Ectodermal cell (in vitro differentiated cells): ENCODE measurements around the gene LMBR1.

Experiments used
- H3K27ac ChIP-seq: 2 replicates; pipeline ENCODE4 v1.7.0; 2013; ENCODE audit warnings: mild to moderate bottlenecking, low read depth, low read length; ENCODE audit not compliant: insufficient read depth, poor library complexity, severe bottlenecking
- H3K27me3 ChIP-seq: 2 replicates; pipeline ENCODE4 v1.7.0; 2013; ENCODE audit warnings: mild to moderate bottlenecking, low read length; ENCODE audit not compliant: insufficient read depth, control insufficient read depth, poor library complexity, severe bottlenecking
- H3K36me3 ChIP-seq: one replicate; pipeline ENCODE4 v1.7.0; 2013; ENCODE audit warnings: low read length; ENCODE audit not compliant: control insufficient read depth, insufficient read depth
- H3K4me1 ChIP-seq: one replicate; pipeline ENCODE4 v1.7.0; 2013; ENCODE audit warnings: low read length; ENCODE audit not compliant: control insufficient read depth, insufficient read depth
- H3K4me3 ChIP-seq: 2 replicates; pipeline ENCODE4 v1.7.0; 2013; ENCODE audit warnings: low read depth, low read length, control low read depth; ENCODE audit not compliant: insufficient read depth
- H3K9me3 ChIP-seq: 2 replicates; pipeline ENCODE4 v1.7.0; 2013; ENCODE audit warnings: mild to moderate bottlenecking, low read length, moderate library complexity; ENCODE audit not compliant: control insufficient read depth
- WGBS, 2 experiments: methylation state at CpG; one replicate each; pipeline ENCODE4 v1.1.7; 2013; ENCODE audit warnings: missing lambda C conversion rate in 2 of 2; 5-methylcytosine and 5-hydroxymethylcytosine counted together

LMBR1 gene

GRCh38 chr7:156747718-156748117 lies 145.3 kb downstream of the LMBR1 start:
- Histone ChIP-seq H3K27ac (no peak overlapping the region), H3K4me1 (peaks cover 16% of the 10 kb centered on the region), H3K36me3 (no peaks in the 10 kb centered on the region), H3K27me3 (no peaks in the 10 kb centered on the region), H3K4me3 (no peak overlapping the region), H3K9me3 (no peaks in the 10 kb centered on the region)
- 83% methylated on average over 1 of the region's 1 CpG; no CpG with 5 or more reads in 1 of the 2 experiments for WGBS, 2 experiments

GRCh38 chr7:156746891-156747290 lies 146.1 kb downstream of the LMBR1 start:
- no peaks in the 10 kb centered on the region for H3K36me3 ChIP-seq
- H3K27ac ChIP-seq, result no peak overlapping the region
- peaks cover 8% of the 10 kb centered on the region for H3K4me1 ChIP-seq
- H3K27me3 ChIP-seq, result no peaks in the 10 kb centered on the region
- WGBS, 2 experiments, result 80 to 92% methylated on average over 1 of the region's 1 CpG
- H3K4me3 ChIP-seq, result no peak overlapping the region
- H3K9me3 ChIP-seq, result no peaks in the 10 kb centered on the region

DNA sequence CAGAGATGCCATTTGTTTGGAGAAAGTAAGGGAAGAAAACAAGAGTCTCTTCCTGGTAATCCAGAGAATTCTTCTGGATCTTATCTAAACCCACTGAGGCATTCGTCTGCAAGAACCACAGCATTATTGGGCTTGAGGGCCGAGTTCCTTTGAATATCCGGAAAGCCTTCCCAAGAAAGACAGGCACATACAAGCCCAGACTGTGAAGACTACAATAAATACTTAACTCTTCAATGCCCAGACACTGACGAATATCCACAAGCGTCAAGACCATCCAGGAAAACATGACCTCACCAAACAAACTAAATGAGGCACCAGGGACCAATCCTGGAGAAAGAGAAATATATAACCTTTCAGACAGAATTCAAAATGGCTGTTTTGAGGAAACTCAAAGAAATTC lies 153.4 kb downstream of the LMBR1 start:
- WGBS, 2 experiments, result 89 to 90% methylated on average over 5 of the region's 5 CpGs
- no peaks in the 10 kb centered on the region for H3K36me3 ChIP-seq
- no peaks in the 10 kb centered on the region for H3K9me3 ChIP-seq
- H3K4me3 ChIP-seq, result no peak overlapping the region
- no peak overlapping the region for H3K27ac ChIP-seq
- H3K4me1 ChIP-seq, result no peaks in the 10 kb centered on the region
- no peaks in the 10 kb centered on the region for H3K27me3 ChIP-seq

GRCh38 chr7:156735851-156736250 lies 157.1 kb downstream of the LMBR1 start:
- H3K27me3 ChIP-seq, result no peaks in the 10 kb centered on the region
- no peak overlapping the region for H3K27ac ChIP-seq
- no peaks in the 10 kb centered on the region for H3K4me1 ChIP-seq
- no peaks in the 10 kb centered on the region for H3K36me3 ChIP-seq
- 95 to 98% methylated on average over 7 of the region's 7 CpGs for WGBS, 2 experiments
- no peak overlapping the region for H3K4me3 ChIP-seq
- H3K9me3 ChIP-seq, result no peaks in the 10 kb centered on the region

DNA sequence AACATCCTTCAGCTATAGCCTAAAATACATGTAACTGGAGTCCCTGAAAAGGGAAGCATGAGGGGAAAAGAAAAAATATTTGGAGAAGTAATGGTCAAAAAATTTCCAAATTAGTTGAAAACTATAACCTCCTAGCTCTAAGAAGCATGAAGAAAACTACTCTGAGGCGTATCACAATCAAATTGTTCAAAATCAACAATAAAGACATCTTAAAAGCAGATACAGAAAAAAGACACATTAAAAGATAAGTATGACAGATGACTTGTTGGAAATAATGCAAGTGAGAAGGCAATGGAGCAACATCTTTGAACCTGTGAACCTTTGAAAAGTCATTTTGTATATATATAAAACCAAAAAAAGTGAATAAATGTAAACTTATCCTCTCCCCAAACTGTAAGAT lies 159.3 kb downstream of the LMBR1 start:
- H3K9me3 ChIP-seq, result no peaks in the 10 kb centered on the region
- no peaks in the 10 kb centered on the region for H3K4me1 ChIP-seq
- H3K36me3 ChIP-seq, result no peaks in the 10 kb centered on the region
- 100% methylated on average over 1 of the region's 1 CpG; no CpG with 5 or more reads in 1 of the 2 experiments for WGBS, 2 experiments
- no peak overlapping the region for H3K4me3 ChIP-seq
- H3K27me3 ChIP-seq, result no peaks in the 10 kb centered on the region
- no peak overlapping the region for H3K27ac ChIP-seq

DNA sequence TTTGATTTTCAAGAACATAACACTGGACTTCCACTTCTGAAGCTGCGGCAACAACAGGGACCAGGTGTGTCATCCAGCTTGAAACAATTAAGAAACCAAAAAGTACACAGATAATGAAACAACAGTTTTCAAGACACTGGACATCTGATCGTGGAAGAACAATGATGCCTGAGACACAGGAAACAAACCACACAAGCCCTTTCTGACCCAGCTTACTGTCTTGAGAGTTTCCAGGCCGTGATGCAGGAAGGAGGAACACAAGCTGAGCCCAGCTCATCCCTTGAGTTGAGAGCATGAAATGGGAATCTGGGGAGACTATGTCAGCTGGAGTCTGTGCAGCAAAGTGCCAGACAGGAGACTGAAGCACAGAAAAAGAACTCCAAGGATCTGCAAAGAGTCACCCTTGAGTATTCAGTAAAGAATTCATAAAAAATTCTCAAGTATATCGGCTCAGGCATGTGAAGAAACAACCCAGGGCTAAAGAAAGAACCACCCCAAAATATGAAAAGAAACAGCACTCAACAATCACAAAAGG lies 160.8 kb downstream of the LMBR1 start:
- WGBS, 2 experiments, result 87 to 92% methylated on average over 4 of the region's 4 CpGs
- no peaks in the 10 kb centered on the region for H3K27me3 ChIP-seq

DNA sequence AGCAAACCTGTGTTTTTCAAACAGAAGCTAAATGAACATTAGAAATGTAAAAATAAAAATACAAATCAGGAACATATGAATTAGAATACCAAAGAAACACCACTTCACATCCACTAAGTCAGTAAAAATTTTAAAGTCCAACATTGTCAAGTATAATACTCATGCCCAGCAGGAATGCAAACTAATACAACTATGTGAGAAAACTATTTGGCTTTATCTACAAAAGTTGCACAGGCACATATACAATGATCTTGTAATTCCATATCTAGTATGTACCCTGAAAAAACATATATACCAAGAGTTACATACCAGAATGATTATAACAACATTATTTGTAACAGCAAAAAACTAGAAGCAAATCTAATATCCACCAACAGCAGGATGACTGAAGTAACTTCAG lies 161.3 kb downstream of the LMBR1 start:
- Histone ChIP-seq H3K4me1 (no peaks in the 10 kb centered on the region), H3K27ac (no peak overlapping the region), H3K9me3 (no peaks in the 10 kb centered on the region), H3K4me3 (no peak overlapping the region), H3K36me3 (no peaks in the 10 kb centered on the region), H3K27me3 (no peaks in the 10 kb centered on the region)

More for the DNA sequence above, 160.8 kb downstream of the LMBR1 start:
- Histone ChIP-seq H3K9me3 (no peaks in the 10 kb centered on the region), H3K4me3 (no peak overlapping the region), H3K27ac (no peak overlapping the region), H3K36me3 (no peaks in the 10 kb centered on the region), H3K4me1 (no peaks in the 10 kb centered on the region)

DNA sequence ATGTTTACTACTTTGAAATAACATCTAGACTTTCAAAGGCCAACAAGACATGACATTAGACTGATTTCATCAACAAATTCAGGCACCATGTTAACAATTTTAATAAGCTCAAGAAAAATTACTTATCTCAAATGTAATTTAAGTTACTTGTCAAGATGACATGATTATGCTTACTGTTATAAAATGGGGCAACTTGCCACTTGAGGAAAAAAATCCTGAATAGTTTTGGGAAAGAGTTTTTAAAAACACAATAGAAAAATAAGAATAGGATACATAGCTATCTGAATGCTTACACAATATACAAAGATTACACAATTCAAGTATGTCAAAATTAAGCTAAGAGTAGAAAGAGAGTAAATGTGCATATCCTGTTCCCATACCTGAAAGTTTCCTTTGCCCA lies 167.0 kb downstream of the LMBR1 start:
- no peak overlapping the region for H3K4me3 ChIP-seq
- no peaks in the 10 kb centered on the region for H3K27me3 ChIP-seq
- H3K27ac ChIP-seq, result no peak overlapping the region
- no peaks in the 10 kb centered on the region for H3K9me3 ChIP-seq
- H3K4me1 ChIP-seq, result peaks cover 2% of the 10 kb centered on the region
- H3K36me3 ChIP-seq, result no peaks in the 10 kb centered on the region

DNA sequence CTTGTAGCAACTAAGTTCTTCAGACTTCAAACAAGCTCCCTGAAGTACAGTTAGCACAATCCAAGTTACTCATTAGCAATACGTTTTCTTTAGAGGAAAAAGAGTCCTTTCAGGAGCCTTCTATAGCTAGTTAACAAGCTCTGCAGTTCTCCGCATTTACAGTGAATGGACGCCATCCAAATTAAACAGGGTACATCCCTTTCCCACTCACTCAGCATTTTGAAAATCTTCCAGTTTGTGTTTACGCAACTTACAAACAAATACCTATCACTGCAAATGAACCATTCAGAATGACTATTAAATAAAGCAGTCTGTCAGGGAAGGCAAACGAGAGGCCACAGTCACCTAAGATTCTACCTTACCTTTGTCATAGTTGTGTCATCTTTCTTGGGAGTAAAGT lies 167.9 kb downstream of the LMBR1 start:
- Histone ChIP-seq H3K27me3 (no peaks in the 10 kb centered on the region), H3K4me1 (peaks cover 2% of the 10 kb centered on the region), H3K36me3 (no peaks in the 10 kb centered on the region), H3K27ac (no peak overlapping the region), H3K9me3 (no peaks in the 10 kb centered on the region), H3K4me3 (no peak overlapping the region)
- WGBS, 2 experiments, result 81 to 84% methylated on average over 5 of the region's 5 CpGs

- H3K4me1 ChIP-seq, result peaks cover 2% of the 10 kb centered on the region
- 88 to 98% methylated on average over 4 of the region's 4 CpGs for WGBS, 2 experiments
- no peaks in the 10 kb centered on the region for H3K36me3 ChIP-seq
These were observed 170.7 kb downstream of the LMBR1 start for GRCh38 chr7:156722043-156722826.

More at GRCh38 chr7:156722043-156722826, 170.7 kb downstream of the LMBR1 start:
- Histone ChIP-seq H3K9me3 (no peaks in the 10 kb centered on the region), H3K27me3 (no peaks in the 10 kb centered on the region), H3K27ac (no peak overlapping the region), H3K4me3 (no peak overlapping the region)
